SK-N-SH (cell line): ENCODE data around the gene APOO. TPM values are rescaled to one million over a fixed set of nuclear protein-coding genes. Genes with fewer than 3 reads are reported as not detected.

Source experiments
- polyA plus RNA-seq, 3 experiments: library from polyadenylated mRNA; depleted of rRNA; stranded (reverse); fragments of >200 nt; gene quantifications; 2 replicates each; pipeline ENCODE4 v1.2.3, GENCODE V29; 2012

APOO gene
- polyA plus RNA-seq, 1 of the 3 experiments (the other 2 are of a cell fraction) = 22.0 TPM

Other genes with a start within 250 kb of the APOO start
- 140 and 164 TPM in 2 replicates for gene PRDX4, start 240.4 kb downstream of the APOO start, polyA plus RNA-seq (2012; rRNA removed)
- gene ACOT9, start 164.7 kb downstream of the APOO start, polyA plus RNA-seq (2012; rRNA removed) = 23.7 and 32.4 TPM in 2 replicates
- 131 and 176 TPM in 2 replicates for gene SAT1, start 124.8 kb downstream of the APOO start, polyA plus RNA-seq (2012; rRNA removed)
- gene CXorf58, start 68 bp upstream of the APOO start, polyA plus RNA-seq (2012; rRNA removed) = not detected in 2 replicates
- gene KLHL15, start 119.2 kb upstream of the APOO start, polyA plus RNA-seq (2012; rRNA removed) = 2.4 and 3.8 TPM in 2 replicates
- gene EIF2S3, start 147.0 kb upstream of the APOO start, polyA plus RNA-seq (2012; rRNA removed) = 68.4 and 109 TPM in 2 replicates
- gene ZFX, start 241.8 kb upstream of the APOO start, polyA plus RNA-seq (2012; rRNA removed) = 9.0 and 11.9 TPM in 2 replicates